ENCODE measurements around the gene DDX20.

The DDX20 gene

GRCh38 chr1:111755331-111756123 is at the start of gene DDX20:
DDX20 (plus strand) TSS chr1:111755901; CDS start chr1:111755925, 24 bp downstream.
- peak; percentile 87 for DNase-seq (ENCODE audit: low read depth)

- no peak for DNase-seq (ENCODE audit: low read depth)
Observed at GRCh38 chr1:111706921-111707320, 48.8 kb upstream of the DDX20 start.

- no peak for DNase-seq (ENCODE audit: low read depth)
Observed at GRCh38 chr1:111707906-111708305, 47.8 kb upstream of the DDX20 start.

- no peak for DNase-seq (ENCODE audit: low read depth)
Observed at GRCh38 chr1:111709986-111710385, 45.7 kb upstream of the DDX20 start.

GRCh38 chr1:111716333-111716732 is 39.4 kb upstream of the DDX20 start:
- no peak for DNase-seq (ENCODE audit: low read depth)

- no peak for DNase-seq (ENCODE audit: low read depth)
Observed at GRCh38 chr1:111717450-111717849, 38.3 kb upstream of the DDX20 start.

GRCh38 chr1:111719135-111719534 is 36.6 kb upstream of the DDX20 start:
- DNase-seq (ENCODE audit: low read depth) = no peak

- DNase-seq (ENCODE audit: low read depth) = no peak
Observed at GRCh38 chr1:111719674-111720132, 36.0 kb upstream of the DDX20 start.

- no peak for DNase-seq (ENCODE audit: low read depth)
Observed at GRCh38 chr1:111720274-111720976, 35.3 kb upstream of the DDX20 start.

- no peak for DNase-seq (ENCODE audit: low read depth)
Observed at GRCh38 chr1:111720977-111721786, 34.5 kb upstream of the DDX20 start.

GRCh38 chr1:111723091-111723806 is 32.5 kb upstream of the DDX20 start:
- DNase-seq (ENCODE audit: low read depth) = no peak

GRCh38 chr1:111723871-111724270 is 31.8 kb upstream of the DDX20 start:
- DNase-seq (ENCODE audit: low read depth) = no peak

- no peak for DNase-seq (ENCODE audit: low read depth)
Observed at GRCh38 chr1:111725192-111725591, 30.5 kb upstream of the DDX20 start.

GRCh38 chr1:111727056-111727455 is 28.6 kb upstream of the DDX20 start:
- DNase-seq (ENCODE audit: low read depth) = no peak

GRCh38 chr1:111729271-111729921 is 26.3 kb upstream of the DDX20 start:
- no peak for DNase-seq (ENCODE audit: low read depth)

GRCh38 chr1:111729946-111730681 is 25.6 kb upstream of the DDX20 start:
- no peak for DNase-seq (ENCODE audit: low read depth)

GRCh38 chr1:111730706-111731105 is 25.0 kb upstream of the DDX20 start:
- DNase-seq (ENCODE audit: low read depth) = no peak

- no peak for DNase-seq (ENCODE audit: low read depth)
Observed at GRCh38 chr1:111731956-111732355, 23.7 kb upstream of the DDX20 start.

GRCh38 chr1:111732718-111733117 is 23.0 kb upstream of the DDX20 start:
- no peak for DNase-seq (ENCODE audit: low read depth)

GRCh38 chr1:111733183-111733991 is 22.3 kb upstream of the DDX20 start:
- DNase-seq (ENCODE audit: low read depth) = no peak
